ENCODE data around the gene ARHGAP26. TPM values are rescaled to one million over a fixed set of nuclear protein-coding genes. Genes with fewer than 3 reads are reported as not detected.

Gene ARHGAP26
- total RNA-seq, 1 experiment from 2014 or later, result 34.5 TPM

DNA sequence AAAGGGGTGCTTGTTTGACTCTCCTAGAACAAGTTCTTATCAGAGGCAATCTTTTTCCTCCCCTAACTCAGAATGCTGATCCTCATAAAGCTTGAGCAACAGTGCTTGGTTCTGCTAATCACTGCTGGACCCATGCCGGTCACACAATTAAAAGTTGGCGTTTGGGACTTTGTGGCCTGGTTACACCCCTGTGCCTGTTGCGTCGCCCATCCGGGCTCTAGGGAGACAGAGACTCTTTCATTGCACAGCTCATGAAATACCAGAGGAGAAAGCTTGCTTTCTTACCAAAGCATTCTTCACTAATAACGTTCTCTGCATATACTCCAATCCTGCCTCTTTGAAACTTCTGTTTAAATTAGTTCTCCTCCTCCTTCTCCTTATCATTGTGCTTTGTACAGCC lies 332.2 kb downstream of the ARHGAP26 start:
- Histone ChIP-seq H3K36me3 (ENCODE audit: control insufficient read depth in 1 of 2, insufficient read depth in 2 of 2, low read length in 2 of 2) (no peaks in the 10 kb centered on the region), H4K20me1 (ENCODE audit: insufficient read depth) (no peaks in the 10 kb centered on the region), H3K4me3 (replicated peaks in 1 of 2; ENCODE audit: low read depth in 1 of 2, low read length in 2 of 2) (no peak overlapping the region), H3K79me2 (ENCODE audit: insufficient read depth, low read length) (no peaks in the 10 kb centered on the region), H3K27ac (ENCODE audit: low read depth, low read length) (no peak overlapping the region), H3K9me2 (ENCODE audit: insufficient read depth) (no peaks in the 10 kb centered on the region), H2AFZ (ENCODE audit: low read depth, low read length, poor library complexity, severe bottlenecking) (no peak overlapping the region), H3K9me3 (ENCODE audit: control insufficient read depth in 1 of 2, insufficient read depth in 1 of 2, low read depth in 1 of 2, low read length in 2 of 2) (no peaks in the 10 kb centered on the region), H3K4me1 (ENCODE audit: control insufficient read depth in 1 of 2, insufficient read depth in 2 of 2, low read length in 2 of 2) (no peaks in the 10 kb centered on the region), H3K27me3 (ENCODE audit: insufficient read depth, low read length) (no peaks in the 10 kb centered on the region), H3K9ac (ENCODE audit: low read length) (no peak overlapping the region), H3K4me2 (ENCODE audit: low read length) (no peak overlapping the region)
- DNase-seq (ENCODE audit: low read depth, low spot score), result no peak
- no TSS peak for BruUV-seq (replicated peaks)
- RAD21 ChIA-PET (ENCODE audit: low non-redundant PET in 1 of 2, low total read pairs in 2 of 2, uncharacterized antibody in 2 of 2, unreplicated experiment in 2 of 2), result no interaction called here
- POLR2A ChIA-PET, result no interaction called here
- intact Hi-C loops (cut with micrococcal nuclease), result loop anchor here (10.0 kb wide), 1 partner anchor 582 kb away; no protein-coding TSS in a partner anchor
- CTCF ChIA-PET, result no interaction called here
- ATAC-seq, result no peak
- TF ChIP-seq ZNF274 (IDR thresholded peaks at IDR 0.05; ENCODE audit: low read depth, low read length) (no peak), TCF7L2 (IDR thresholded peaks at IDR 0.05; ENCODE audit: borderline replicate concordance, extremely low read depth, insufficient read depth, insufficient read length) (no peak), SIN3A (IDR thresholded peaks at IDR 0.05; ENCODE audit: low read depth) (no peak), SP1 (IDR thresholded peaks at IDR 0.05; ENCODE audit: low read depth) (no peak), ELF1 (IDR thresholded peaks at IDR 0.05; ENCODE audit: borderline replicate concordance, low read depth) (no peak), JUND (IDR thresholded peaks at IDR 0.05) (no peak), RAD21 (IDR thresholded peaks at IDR 0.05; ENCODE audit: low read depth) (no peak)
- TF ChIP-seq, protein P1, sequence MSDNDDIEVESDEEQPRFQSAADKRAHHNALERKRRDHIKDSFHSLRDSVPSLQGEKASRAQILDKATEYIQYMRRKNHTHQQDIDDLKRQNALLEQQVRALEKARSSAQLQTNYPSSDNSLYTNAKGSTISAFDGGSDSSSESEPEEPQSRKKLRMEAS (IDR thresholded peaks at IDR 0.05), result no peak
- TF ChIP-seq, protein P2, sequence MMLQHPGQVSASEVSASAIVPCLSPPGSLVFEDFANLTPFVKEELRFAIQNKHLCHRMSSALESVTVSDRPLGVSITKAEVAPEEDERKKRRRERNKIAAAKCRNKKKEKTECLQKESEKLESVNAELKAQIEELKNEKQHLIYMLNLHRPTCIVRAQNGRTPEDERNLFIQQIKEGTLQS (IDR thresholded peaks at IDR 0.05), result no peak
- TF ChIP-seq, protein P3, sequence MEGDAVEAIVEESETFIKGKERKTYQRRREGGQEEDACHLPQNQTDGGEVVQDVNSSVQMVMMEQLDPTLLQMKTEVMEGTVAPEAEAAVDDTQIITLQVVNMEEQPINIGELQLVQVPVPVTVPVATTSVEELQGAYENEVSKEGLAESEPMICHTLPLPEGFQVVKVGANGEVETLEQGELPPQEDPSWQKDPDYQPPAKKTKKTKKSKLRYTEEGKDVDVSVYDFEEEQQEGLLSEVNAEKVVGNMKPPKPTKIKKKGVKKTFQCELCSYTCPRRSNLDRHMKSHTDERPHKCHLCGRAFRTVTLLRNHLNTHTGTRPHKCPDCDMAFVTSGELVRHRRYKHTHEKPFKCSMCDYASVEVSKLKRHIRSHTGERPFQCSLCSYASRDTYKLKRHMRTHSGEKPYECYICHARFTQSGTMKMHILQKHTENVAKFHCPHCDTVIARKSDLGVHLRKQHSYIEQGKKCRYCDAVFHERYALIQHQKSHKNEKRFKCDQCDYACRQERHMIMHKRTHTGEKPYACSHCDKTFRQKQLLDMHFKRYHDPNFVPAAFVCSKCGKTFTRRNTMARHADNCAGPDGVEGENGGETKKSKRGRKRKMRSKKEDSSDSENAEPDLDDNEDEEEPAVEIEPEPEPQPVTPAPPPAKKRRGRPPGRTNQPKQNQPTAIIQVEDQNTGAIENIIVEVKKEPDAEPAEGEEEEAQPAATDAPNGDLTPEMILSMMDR (IDR thresholded peaks at IDR 0.05 in 2 of 3, conservative IDR thresholded peaks at IDR 0.05 in 1 of 3; ENCODE audit: borderline replicate concordance in 1 of 3, insufficient read depth in 1 of 3, low read depth in 2 of 3, low read length in 2 of 3), result no peak
